Ramos (cell line): Measurements from ENCODE around the gene EPHB1.
"Not testable (repeated sequence)": the region's sequence is repeated elsewhere in the genome, so short reads cannot be mapped to it uniquely, and the experiment has no call there.

Experiments used
- in situ Hi-C: fragments of 300-500 bp; cut with MboI; formaldehyde crosslinking; loops from one replicate; pipeline ENCODE4 v1.14.3; 2022; ENCODE audit warnings: low sequenced_read_pairs; ENCODE audit not compliant: unreplicated experiment

EPHB1 gene

DNA sequence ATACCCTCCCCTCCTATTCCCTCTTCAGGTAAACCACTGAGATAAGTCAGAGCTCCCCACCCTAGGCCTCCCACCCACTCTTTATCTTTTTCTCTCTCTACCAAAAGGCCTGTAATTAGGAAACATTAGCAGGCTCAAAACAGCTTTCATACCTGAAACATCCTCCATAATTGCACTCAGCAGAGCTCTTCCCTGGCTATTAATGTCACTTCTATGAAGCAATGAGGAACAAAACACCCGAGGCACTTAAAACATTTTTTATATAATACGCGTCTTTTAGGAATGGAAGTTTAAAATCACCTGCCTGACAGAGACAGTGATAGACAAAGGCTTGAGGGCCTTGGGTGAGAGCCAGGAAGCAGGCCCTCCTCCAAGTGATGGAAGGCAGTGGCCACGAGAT, 138.9 kb downstream of the EPHB1 start:
- in situ Hi-C loops, result no loop called here

DNA sequence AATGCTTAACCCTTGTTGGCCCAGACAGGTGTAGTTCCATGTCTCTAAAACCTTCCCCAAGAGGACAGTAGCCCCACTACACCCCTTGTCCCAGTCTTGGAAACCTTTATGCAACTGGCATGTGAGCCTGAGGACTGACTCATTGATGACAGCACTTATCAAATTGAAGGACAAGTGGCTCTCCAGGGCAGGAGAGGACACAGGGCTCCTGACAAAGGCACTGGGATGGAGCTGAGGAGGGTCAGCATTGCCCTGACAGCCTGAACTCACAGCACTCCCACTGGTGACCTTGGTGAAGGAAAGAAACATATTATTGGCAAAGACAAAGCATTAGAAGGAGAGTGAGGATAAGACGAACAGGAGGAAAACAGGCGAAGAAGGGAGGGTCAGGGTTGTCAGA, 139.9 kb downstream of the EPHB1 start:
- in situ Hi-C loops, result no loop called here

DNA sequence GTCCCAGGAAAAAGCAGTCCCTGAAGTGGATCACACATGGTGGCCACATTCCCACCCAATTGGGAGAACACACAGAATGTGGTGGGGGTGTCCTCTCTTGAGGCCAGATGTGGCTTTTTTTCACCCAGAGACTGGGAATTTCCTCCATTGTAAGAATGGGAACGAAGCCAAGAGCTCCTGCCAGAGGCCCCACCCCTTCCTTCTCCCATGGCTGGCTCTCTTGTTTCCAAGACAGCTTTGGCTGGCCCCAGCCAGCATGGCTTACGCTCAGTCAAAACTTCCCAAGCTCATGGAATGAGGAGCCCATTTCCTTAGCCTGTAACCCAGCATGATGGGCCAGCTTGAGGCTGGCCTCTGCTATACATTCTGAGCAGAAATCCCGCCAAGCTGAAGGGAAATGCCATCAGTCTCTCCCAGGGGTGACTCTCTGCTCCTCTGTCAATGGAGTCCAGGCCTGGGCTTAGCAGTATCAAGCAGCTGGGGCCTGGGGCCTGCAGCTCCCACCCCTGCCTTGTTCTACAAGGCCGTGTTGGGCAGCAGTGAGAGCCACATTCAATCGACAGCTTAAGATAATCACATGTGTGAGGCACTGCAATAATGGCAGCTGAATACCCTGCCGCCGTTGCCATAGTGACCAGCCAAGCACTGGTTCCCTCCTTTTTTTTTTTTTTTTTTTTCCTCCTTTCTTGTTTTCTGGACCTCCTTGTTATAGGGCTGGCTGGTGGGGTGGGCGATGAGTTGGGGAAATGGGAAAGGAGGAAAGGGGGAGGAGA, 142.4 kb downstream of the EPHB1 start:
- in situ Hi-C loops, result no loop called here

DNA sequence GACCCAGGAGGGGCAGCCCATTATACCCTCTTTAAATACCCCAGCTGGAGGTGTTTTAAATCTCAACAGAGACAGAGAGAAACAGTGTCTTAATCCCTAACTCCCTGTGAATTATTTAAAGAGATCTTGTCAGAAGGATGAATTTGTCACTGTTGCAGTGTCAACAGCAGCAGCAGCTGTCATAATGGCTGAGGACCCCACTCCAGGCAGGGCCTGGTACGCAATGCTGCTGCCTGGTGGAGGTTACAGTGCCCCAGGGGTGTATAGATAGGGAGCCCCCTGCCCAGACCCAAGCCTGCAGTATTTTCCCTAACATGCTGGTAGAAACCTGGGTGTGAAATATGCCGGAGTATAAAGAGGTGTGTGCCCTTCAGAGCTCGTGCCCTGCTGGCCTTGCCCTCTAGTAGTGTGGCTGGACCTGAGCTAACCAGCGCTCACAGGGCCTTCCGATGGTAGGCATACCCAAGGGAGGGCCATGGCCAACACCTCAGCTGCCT, 143.0 kb downstream of the EPHB1 start:
- in situ Hi-C loops, result no loop called here

DNA sequence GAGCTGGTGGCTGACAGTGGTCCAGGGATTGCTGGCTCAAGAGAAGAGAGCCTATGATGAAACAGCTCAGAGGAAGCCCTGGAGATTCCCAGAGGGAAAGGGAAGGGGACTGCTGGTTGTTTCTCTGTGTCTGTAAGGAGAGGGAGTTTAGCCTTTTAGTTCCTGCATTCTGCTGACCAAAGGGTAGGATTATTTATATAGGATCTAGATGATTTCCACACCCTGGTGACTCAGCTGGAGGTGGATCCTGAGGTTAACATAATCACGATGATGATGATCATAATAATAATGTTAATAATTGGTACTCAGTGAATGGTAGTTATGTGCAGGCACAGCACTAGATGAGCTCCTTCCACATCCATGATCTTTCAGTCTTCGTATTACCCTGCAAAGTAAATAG, 144.9 kb downstream of the EPHB1 start:
- in situ Hi-C loops, result no loop called here

DNA sequence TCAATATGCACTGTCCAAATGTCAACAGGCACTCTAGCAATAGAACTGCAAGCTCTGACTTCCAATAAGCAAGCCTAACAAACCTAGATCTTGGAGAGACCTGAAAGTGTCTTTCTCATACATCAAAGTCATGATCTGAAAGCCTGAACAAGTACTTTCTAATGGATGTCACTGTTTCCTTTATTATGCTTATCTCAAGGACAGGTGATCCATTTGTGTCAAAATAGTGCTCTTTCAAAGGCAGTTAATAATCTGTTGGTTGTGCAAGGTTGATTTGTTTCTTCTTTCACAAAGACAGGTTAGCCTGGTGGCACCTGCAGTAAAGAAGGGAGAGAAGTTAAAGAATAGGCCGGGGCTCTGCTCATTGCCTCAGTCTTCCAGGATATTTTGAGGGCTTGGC, 146.8 kb downstream of the EPHB1 start:
- in situ Hi-C loops, result no loop called here

DNA sequence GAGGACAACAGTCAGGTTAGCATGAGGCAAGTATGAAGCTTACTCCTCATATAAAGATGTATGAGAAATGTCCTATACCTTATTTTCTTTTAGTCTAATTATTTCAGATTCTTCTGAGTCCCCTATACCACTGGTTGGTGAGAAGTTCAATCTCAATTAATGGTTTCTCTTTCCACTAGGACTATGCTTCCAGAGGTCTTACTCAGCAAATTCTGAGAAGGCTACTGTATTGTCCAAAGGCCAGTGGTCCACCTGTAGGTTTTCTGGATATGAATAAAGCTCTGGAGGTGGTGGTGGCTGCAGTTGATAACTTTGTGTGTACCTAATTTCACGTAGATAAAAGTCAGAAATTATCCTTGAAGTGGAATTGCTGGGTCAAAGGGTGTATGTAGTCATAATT, 149.4 kb downstream of the EPHB1 start:
- in situ Hi-C loops, result no loop called here

DNA sequence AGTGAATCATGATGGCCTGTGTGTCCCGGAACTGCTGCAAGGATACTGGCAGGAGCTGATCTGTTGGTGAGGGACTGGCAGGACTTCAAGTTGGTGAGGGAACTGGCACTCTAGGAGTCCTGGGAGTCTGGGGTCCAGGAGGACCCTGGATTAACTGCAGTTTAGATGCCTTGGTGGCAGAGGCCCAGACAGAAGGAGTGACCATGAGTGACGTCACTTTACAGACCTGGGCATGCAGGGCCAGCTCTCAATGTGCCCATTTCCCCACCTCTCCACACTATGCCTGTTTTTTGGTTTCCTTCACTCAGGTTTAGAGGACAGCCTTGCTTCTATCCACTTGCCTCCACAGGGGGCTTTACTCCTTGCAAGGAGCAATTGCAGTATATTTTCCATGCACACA, 154.1 kb downstream of the EPHB1 start:
- in situ Hi-C loops, result no loop called here

DNA sequence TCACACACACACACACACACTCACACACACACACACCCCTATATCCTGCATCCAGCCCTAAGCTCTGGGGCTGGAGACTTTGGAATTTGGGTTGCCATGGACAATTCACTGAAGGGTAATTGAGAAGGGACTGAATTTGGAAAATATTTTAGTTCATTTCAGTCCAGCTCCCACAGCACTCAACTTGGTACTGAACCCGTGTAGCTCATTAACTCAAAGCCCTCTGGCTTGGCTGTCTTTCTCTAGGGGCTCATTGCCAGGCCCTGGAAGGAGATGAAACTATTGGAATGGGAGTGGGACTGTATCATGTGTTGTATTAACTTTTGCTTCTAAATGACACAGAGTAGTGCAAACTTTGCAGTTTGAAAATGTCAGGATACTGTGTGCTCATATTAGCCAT, 157.3 kb downstream of the EPHB1 start:
- in situ Hi-C loops, result no loop called here

DNA sequence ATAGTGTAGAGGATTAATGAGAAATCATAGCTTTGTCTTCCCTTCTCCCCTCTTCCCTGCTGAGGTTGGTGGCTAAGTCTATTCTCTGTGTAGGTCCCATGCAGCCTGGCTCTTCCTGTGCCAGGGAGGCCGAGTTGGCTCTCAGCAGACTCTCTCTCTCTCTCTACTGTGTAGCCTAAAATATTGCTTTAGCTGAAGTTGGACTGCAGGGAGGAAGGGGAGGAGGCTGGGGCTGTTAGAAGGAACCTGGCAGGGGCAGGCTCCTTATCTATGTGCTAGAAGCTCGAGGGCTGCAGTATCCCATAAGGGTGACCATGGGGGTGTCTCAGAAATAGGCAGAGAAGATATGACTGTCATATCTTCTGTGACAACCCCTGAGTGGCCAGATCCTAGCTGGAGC, 160.8 kb downstream of the EPHB1 start:
- in situ Hi-C loops, result no loop called here

DNA sequence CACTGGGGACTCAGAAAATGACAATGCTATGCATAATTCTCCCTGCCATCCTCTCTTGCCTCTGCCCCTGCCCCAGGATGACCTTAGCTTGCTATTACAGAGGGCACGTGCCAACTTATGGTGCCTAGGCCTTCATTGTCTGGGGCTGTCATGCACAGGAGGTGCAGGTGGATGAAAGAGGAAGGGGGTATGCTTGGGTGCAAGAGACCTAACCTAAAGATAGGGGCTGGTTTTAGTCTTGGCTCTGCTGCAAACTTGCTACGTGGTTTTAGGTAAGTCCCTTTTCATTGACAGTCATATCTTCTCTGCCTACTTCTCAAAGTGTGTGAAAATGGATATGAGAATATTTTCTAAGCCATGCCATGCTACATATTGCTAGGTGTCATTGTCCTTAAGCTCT, 161.3 kb downstream of the EPHB1 start:
- in situ Hi-C loops, result no loop called here

DNA sequence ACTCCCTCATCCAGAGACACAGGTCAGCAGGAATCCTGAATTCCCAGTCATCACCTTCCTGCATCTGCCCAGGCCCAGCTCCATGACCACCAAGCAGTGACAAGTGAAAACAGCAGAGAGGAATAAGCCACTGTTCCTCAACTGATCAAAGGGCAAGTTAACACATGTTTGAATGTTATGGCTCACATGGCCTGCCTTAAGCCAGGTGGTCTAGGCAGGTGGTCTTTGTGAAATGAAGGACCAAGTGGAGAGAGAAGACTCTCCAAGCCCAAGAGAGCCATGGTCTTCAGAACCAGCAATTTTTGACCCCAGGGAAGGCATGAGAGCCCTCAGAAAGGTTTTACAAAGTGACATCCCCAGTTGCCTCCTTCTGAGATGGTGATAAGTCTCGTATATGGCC, 161.8 kb downstream of the EPHB1 start:
- in situ Hi-C loops, result no loop called here

DNA sequence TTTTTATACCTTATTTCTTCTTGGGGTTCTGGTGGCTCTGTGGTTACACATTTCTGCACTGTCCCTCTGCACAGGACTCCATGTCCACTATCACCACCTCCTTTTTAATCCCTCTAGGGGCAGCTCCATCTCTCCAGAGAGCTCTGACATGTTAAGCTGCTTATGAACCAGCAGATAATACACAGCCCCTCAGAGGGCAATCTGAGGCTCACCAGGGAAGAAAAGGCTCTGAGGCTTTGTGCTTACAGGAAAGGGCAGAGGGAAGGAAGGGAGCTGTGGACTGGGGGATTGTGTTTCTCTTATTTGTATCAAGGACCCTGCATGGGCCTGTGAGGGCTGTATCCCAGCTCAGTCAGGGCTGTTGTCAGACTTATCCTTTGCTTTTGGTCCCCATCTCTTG, 164.5 kb downstream of the EPHB1 start:
- in situ Hi-C loops, result no loop called here

DNA sequence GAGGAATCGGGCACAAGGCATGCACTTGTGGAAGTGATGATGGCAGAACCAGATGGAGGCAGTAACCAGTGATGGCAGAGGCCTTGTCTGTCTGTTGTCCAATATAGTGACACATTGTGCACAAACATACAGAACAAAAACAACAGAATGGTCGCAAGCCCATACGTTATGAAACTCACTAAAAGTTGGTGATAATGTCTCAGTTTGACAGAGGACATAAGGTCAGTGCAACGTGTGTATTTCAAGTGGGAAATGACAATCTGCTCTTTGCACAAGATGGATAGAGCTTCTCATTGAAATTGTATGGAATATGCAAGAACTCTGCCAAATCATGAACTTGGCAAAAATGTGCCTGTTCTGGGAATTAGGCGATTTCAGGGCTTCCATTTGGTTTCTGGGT, 169.2 kb downstream of the EPHB1 start:
- in situ Hi-C loops, result no loop called here

DNA sequence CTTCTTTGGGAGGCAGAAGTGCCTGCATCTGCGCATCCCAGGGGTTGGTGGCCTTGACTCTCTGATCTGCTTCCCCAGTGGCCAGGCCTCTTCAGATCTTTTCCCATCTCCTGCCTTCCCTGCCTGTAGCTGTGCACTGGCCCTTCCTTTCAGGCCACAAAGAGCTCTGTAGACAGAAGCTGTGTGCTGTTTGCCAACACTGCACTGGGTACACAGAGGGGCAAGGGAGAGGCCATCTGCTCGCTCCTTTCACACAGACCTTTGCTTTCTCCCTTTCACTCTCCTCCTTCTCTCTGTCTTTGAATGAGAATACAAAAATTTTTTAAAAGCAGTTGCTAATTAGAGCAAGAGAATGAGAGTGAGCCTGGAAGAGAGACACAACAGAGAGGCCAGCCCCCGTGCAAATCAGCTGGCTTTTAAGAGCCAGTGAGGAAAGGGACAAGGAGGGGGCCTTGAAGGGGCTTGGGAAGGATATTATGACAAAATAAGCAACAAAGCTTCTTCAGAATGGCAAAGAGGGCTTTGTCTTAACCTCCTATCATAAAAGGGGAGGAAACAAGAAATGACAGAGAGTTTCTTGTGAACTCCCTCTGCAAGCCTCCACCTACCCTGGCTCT, 170.9 kb downstream of the EPHB1 start:
- in situ Hi-C loops, result no loop called here

DNA sequence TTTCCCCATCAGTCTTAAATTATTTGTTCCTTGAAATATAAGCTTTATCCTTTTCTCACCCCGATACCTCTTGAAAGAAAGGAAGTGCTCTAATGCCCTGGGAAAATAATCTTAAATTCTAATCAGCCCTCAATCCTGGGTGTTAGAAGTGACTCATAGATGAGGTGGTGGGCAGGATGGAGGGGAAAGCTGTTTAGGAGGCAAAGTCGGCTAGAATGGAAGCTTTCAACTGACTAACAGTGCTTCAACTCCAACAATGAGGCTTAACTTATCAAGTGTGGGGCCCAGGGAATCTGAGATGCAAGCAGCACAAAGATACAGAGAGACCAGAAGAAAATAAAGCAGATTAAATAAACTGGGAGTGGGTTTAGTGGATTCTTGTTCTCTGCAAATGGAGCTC, 175.8 kb downstream of the EPHB1 start:
- in situ Hi-C loops, result no loop called here

DNA sequence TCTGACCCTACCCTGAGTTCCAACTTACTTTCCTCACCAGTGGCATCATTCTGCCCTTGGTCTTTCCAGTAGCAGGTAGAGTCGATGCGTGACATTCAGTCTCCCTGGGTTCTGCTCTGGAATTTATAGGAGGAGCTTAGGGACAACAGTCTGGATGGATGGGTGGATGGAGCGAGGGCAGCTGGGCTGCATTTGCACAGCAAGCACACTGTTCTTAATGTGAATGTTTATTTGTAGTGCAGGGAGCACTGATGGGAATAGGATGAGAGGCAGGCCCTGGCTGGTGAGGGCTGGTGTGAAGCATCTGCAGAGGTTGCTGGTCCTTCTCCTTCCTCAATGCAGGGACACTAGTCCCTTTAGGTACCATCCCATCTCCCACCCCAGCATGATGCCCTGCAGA, 176.2 kb downstream of the EPHB1 start:
- in situ Hi-C loops, result no loop called here

DNA sequence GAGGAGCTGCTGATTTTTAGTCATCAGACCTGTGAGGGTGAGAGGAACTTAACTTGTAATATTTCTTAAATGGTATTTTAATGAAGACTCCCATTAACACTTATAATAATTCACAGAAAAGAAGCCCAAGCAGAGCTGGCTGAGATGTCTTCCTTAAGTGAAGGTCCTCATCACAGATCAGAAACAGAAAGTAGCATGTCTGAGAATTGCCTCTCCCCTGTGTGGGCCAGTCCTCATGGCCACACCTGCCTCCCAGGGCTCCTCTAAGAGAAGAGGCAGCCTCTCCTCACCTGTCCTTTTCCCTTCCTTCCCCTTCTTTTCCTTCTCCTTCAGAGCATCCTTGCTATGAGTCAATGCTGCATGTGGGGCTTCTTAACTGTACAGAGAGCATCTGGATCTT, 176.8 kb downstream of the EPHB1 start:
- in situ Hi-C loops, result not testable (repeated sequence)

DNA sequence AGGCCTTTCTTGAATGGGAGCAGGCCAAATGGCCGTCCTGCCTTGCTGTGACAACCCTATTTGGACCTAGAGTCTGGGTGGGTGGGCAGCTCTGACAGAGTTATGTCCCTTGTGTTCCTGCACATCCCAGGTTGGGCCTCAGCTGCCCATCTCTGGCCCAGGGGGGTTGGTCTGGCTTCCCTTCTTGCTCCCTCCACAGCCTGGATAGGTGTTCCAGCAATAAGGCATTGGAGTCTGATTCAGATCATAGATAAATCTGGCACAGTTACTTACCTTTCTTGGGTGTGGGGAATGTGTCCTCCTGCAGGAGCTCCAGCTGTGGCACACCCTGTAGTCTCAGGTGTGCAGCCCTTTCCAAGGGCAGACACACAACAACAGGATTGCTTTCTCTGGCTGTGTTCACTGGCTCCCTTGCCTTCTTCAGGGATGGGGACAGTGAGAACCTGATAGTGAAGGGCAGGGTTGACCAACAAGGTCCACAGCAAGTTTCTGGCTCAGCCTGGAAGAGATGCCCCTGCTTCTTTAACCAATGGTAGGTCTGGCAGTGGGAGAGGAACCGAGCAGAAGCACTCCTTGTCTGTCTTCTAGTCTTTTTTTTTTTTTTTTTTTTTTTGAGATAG, 177.9 kb downstream of the EPHB1 start:
- in situ Hi-C loops, result no loop called here

DNA sequence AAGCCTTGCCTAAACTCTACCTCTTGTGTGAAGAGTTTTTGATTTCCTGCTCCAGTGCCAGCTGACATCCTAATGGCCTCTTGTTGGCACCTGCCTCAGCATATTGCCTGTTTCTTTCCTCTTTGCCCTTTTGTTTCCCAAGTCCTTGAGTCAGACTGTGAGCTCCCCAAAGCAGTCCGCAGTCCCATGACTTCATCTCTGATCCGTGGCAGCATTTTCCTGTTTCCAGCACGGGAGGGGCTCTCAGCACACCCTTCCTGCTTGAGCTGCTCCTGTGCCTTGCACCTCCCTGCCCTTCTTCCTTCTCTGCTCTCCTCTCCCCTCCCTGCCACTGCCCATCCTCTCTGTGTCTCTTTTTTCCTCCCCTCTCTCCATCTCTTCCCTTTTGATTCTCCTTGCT, 179.6 kb downstream of the EPHB1 start:
- in situ Hi-C loops, result no loop called here

DNA sequence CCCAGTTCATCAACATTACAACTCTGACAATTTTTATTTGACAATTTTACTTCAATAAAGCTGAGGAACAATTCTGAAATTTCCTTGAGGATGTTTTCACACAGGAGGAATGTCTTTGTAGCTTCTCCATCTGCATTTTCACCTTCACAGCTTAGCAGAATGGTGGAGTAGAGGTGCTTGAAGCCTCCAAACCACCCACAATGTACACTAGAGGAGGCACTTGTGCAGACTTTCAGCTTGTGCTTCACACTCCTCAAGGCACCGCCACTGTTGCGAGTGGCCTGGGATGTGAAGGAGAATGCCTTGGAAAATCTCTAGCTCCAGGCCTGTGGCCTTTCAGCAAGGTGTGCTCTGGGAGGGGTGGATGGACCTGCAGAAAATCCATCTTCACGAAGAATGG, 181.9 kb downstream of the EPHB1 start:
- in situ Hi-C loops, result no loop called here

DNA sequence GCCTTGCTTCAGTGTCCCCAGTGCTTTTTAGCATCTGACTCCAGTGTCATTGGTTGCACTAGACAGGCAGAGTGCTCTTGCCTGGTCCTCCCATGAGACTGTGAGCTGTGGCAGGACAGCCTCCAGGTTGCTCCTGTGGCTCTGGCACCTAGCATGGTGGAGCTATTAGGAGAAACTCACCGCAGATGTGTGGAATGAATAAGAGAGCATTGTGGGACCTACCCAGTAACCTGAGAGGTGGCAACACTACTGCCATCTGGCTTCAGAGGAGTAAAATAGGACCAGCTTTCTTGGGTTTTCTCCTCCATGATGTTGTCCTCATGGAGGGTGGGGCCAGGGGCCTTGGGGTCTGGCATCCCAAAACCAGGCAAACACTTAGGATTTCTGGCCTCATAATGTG, 183.6 kb downstream of the EPHB1 start:
- in situ Hi-C loops, result no loop called here
